ENCODE data around the gene YBX2.

DNA sequence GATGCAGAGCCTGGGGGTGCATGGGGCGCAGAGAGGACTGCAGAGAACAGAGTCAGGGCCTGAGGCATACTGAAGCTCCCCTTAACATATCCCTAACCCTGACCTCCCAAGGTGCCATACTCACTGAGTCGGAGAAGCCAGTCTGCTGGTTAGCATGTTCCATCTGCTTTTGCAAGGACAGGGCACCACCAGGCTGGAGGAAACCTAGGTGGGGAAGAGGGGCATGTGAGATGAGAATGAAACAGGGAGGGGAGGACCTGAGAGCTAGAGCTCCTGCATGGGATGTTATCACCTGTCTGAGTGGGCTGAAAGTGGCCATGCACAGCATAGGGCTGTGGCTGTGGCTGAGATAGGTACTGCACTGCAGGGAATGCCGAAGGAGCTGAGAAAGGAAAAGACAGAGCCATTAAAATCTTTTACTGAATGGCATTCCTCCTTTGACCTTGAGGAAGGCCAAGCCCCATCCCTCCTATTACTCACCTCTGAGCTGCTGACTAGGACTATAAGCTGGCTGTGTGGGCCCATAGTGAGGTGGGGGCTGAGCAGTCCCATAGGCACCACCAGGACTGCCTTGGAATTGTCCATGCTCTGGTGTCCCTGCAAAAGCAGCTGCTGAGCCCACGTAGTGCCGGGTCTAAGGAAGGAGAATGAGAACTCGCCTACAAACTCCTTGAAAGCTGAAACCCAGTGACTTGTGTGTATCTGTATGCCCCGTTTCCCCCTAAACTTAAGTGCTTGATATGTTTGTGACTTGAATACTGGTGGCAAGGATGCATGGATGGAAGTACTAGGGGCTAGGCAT lies 18.9 kb upstream of the YBX2 start:
- TF ChIP-seq, protein P1, sequence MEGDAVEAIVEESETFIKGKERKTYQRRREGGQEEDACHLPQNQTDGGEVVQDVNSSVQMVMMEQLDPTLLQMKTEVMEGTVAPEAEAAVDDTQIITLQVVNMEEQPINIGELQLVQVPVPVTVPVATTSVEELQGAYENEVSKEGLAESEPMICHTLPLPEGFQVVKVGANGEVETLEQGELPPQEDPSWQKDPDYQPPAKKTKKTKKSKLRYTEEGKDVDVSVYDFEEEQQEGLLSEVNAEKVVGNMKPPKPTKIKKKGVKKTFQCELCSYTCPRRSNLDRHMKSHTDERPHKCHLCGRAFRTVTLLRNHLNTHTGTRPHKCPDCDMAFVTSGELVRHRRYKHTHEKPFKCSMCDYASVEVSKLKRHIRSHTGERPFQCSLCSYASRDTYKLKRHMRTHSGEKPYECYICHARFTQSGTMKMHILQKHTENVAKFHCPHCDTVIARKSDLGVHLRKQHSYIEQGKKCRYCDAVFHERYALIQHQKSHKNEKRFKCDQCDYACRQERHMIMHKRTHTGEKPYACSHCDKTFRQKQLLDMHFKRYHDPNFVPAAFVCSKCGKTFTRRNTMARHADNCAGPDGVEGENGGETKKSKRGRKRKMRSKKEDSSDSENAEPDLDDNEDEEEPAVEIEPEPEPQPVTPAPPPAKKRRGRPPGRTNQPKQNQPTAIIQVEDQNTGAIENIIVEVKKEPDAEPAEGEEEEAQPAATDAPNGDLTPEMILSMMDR (IDR thresholded peaks at IDR 0.05 in 8 of 11, conservative IDR thresholded peaks at IDR 0.05 in 3 of 11), result peak in 1 of 11 experiments; percentile 21
- TF ChIP-seq POLR2AphosphoS5 (IDR thresholded peaks at IDR 0.05) (peak in 2 of 3 donors; percentile 28 to 57), POLR2A (IDR thresholded peaks at IDR 0.05) (no peak)

Measured in spleen (tissue), 7 donors.